Activated naive CD4-positive, alpha-beta T cell treated with Interleukin-2 at 50 U/mL for 16 hours (primary cell): ENCODE results near the gene ZBTB47.

Experiments
- DNase-seq: peaks from one replicate; pipeline ENCODE4 v3.0.0-alpha.2; 2020

Gene ZBTB47

GRCh38 chr3:42653303-42653559, 266 bp upstream of the ZBTB47 start:
- DNase-seq = no peak

GRCh38 chr3:42654331-42655201, 1.1 kb downstream of the ZBTB47 start:
- DNase-seq = no peak

DNA sequence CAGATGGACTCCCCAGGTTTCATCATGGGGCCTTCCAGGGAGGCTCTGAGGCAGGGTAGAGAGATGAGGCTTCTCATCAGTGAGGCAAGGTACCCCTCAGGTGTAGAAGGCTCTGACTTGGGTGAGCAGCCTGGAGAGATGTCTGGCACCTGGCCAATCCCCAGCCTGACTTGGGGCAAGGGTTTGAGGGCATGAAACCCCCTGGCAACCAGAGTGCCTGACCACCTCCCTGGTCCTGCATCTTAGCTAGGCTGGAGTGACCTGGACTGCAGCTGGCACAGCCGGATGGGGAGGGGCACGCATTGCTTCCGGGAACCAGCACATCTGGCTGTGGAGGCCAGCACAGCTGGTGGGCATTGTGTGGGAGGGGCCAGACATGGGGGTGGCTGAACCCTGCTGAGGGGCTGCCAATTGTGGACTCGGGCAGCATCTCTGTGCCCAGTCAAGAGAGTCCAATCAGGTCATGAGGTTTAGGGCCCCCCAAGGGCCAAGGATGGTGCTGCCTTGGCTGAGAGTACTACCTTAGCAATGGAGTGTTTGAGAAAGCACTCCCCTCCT, 1.9 kb downstream of the ZBTB47 start:
- DNase-seq = no peak

- DNase-seq = no peak
Observed at GRCh38 chr3:42655980-42656679, 2.6 kb downstream of the ZBTB47 start.

DNA sequence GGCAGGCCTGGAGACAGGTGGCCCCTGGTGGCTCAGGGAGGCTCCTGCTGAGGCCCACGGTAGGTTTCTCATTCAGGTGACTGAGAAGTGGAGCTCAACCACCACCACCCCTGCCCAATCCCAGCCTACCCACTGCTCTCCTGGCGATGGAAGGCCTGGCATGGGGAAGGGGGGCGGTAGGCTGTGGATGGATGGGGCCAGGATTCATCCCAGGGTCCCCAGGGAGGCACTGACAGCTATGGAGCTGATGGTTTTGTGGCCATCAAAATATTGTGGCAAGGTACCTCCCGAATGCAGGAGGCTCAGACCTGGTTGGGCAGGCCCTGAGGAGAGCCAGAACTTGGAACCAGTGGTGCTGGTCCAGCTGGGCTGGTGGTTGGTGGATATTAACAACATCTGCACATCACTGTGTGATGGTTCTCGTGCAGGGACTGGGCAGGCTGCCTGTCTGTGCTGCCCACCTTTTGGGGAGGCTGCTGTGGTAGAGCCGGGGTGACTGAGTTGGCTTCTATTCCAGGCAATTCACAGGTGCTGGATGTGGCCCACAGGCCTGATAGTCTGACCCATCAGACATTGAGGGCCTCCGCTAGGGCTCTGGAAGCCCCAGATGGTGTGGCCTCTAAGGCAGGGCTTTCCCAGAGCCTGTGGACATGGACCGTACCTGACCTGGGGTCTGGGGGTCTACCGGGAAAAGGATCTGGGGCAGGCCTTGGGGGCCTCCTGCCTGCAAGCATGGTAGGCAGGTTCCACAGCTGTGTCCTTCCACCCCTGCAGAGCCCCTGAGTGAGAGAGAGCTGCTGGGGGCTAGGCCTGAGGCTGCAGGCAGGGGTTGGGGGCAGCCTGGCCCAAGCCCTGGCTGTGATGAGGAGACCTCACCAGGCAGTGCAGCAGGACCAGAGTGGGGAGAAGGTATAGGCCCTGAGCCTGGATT, 3.4 kb downstream of the ZBTB47 start:
- DNase-seq = no peak

DNA sequence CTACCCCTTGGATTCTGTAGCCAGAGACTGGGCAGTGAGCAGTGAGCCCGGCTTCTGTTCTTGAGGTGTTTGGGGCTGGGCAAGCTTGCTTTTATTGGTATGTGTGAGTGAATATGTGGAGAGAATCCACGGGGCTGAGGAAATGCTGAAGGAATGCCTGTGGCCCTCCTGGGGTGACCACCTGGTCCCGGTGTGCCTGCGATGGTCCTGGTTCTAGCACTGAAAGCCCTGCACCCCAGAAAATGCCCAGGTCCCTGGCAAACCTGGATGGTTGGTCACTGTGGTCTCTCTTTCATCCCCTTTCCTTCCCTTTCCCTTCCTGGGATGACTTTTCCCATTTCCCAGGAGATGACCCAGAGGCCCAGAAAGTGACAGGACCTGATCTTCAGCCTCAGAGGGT, 4.2 kb downstream of the ZBTB47 start:
- no peak for DNase-seq

DNA sequence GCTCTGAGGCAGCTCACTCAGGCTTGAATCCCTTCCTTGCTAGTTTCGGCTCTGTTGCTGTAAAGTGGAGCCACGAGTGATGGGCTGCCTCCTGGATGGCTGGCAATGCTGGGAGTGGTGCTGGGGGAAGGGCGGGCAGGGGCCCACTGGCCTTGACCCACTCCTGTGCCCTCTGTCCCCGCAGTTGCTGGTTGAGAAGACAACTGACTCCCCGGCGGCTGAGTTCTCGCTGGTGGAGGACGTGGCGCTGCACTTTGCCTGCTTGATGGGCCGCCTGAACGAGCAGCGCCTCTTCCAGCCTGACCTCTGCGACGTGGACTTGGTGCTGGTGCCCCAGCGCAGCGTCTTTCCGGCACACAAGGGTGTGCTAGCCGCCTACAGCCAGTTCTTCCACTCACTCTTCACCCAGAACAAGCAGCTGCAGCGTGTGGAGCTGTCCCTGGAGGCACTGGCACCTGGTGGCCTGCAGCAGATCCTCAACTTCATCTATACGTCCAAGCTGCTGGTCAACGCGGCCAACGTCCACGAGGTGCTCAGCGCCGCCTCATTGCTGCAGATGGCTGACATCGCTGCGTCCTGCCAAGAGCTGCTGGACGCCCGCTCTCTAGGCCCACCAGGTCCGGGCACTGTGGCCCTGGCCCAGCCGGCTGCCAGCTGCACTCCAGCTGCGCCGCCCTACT, 4.7 kb downstream of the ZBTB47 start:
- no peak for DNase-seq

GRCh38 chr3:42658771-42659390, 5.4 kb downstream of the ZBTB47 start:
- DNase-seq = no peak

GRCh38 chr3:42659451-42660130, 6.1 kb downstream of the ZBTB47 start:
- no peak for DNase-seq

DNA sequence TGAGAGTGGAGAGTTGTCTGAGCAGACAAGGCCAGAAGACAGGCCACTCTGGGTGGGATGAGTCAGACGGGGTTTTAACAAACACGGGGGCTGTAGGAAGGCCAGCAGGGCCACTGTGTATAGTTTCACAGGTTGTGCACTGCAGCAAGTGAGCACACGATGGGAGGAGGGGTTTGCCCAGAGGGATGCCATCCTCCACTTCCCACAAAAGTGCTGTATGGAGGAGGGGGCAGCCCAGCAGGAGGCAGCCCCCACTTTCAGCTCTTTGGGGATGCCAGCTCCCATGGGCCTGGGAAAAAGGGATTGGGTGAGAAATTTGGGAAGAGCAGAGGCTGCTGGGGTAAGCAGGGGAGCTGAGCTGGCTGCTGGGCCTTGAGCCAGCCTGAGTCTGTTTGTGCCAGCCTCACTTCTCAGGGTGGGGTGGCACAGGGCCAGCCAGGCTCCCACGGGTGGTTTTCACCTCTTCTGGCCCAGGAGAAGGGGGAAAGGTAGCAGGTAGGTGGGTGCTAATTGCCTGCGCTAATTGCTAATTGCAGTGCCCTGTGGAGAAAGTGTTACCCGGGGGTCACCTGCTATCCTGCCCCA, 6.7 kb downstream of the ZBTB47 start:
- no peak for DNase-seq

DNA sequence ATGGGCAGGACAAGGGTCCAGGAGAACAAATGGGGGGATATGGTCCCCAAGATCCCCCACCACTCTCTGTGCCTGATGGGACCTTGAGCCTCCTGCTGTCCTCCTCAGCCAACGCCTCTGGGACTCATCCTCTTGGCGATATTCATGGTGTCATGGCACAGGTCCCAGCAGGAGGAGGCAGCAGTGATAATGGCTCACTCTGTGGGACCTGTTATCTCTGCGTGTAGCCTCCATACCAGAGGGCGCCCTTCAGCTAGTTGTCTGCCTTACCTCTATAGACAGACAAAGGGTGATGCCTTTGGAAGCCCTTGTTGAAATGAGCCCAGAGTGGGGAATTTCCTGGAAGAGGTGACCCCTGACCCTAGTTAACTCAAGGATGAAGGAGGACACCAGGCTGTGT, 7.4 kb downstream of the ZBTB47 start:
- DNase-seq = no peak

- DNase-seq = no peak
Observed at GRCh38 chr3:42661593-42662022, 8.1 kb downstream of the ZBTB47 start.

DNA sequence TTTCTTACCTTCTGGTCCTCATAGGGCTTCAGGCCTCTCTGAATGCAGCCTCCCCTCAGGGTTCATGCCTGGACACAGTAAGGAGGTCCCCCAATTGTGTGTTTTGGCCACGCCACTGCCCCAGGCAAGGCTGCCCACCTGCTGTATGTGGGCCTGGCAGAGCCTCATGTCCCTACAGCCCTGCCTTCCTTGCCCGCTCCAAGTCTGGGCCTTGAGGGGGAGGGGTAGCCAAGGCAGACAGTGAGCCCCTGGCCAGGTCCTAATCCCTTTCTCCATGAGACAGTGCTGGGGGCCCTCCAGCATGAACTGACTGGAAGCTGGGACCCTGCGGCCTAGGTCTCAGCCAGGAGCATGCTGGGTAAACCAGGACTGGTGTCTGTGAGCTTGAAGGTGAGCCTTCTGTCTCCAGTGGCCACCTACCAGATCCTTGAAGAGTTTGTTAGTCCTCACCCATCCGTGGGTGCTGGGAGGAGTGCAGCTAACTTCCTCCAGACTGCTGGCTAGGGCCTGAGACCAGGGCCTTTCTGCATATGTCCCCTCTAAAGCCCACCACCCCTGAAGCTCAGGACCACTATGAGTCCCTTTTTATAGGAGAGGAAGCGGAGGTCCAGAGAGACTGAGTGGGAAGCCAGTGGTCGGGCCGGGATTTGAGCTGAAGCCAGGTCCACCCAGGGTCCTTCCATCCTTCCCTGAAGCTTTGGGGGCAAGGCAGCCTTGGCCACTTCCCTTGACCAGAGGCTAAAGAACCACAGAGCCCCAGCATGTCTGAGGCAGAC, 8.7 kb downstream of the ZBTB47 start:
- DNase-seq = no peak

- no peak for DNase-seq
Observed at GRCh38 chr3:42662813-42663535, 9.5 kb downstream of the ZBTB47 start.

GRCh38 chr3:42663581-42664437, 10.3 kb downstream of the ZBTB47 start:
- no peak for DNase-seq

GRCh38 chr3:42664438-42664803, 10.9 kb downstream of the ZBTB47 start:
- no peak for DNase-seq

DNA sequence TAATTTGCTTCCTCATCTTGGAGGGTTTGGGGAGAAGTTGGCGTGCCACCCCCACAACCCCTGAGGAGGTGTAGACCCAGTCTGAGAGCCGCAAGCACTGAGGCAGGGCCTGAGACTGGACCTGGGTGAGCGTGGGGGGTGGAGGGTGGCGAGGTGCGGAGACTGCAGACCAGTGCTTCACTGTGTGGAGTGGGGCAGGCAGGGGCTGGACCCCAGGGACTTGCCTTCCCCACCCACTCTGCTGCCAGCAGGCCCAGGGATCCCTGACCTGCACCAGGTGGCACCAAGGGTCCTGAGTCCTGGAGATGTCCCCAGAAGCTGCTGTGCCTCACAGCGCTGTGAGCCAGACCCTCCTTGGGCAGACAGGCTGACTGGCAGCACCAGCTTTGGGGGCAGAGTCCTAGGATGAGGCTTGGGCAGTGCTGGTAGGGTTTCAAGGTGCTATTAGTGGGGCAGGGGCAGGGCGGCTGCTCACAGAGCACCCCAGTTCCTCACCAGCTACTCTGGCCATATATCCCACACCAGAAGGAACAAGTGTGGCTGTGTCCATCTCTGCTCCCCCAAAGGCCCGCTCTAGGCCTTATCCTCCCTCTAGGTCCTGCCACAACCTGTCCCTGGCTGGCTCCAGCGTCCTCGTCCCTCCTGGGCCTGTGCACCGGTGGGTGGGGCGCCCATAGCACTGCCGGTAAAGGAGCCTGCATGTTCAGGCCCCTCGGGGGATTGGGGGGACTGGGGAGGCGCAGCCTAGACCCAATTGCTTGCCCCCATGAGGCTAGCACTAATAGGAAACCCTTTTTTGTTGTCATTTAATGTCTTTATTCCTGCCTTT, 11.8 kb downstream of the ZBTB47 start:
- DNase-seq = no peak

- DNase-seq = no peak
Observed at GRCh38 chr3:42666022-42666421, 12.5 kb downstream of the ZBTB47 start.
